IMR-90 (cell line): ENCODE measurements around the gene SHC2. TPM values are rescaled to one million over a fixed set of nuclear protein-coding genes. Genes with fewer than 3 reads are reported as not detected.

ENCODE experiments used
- ATAC-seq: fragments of 200-7000 bp; cut with Tn5 transposase; 2 replicates; pipeline ENCODE4 v1.9.1; 2020; ENCODE audit warnings: low read depth, mild to moderate bottlenecking, moderate library complexity
- BruUV-seq: library from RNA; stranded (reverse); fragments of 400-500 nt; replicated peaks from 2 replicates; lab custom pipeline; 2021; lab: Mats Ljungman, UMichigan
- CTCF ChIA-PET: fragments of 300-600 bp; formaldehyde crosslinking; extraction: SDS; loops from one replicate; lab custom pipeline; 2021; ENCODE audit warnings: antibody characterized with exemption; lab: Yijun Ruan, JAX
- POLR2A ChIA-PET: fragments of 300-600 bp; sonication (Branson Sonifier 250); formaldehyde crosslinking; loops from one replicate; lab custom pipeline; 2022; ENCODE audit warnings: antibody characterized with exemption; ENCODE audit not compliant: unreplicated experiment; lab: Charles Lee
- DNase-seq: peaks from one replicate; pipeline ENCODE4 v3.0.0; 2013
- H2AFZ ChIP-seq: replicated peaks from 2 replicates; pipeline ENCODE3; 2013; ENCODE audit warnings: low read length, mild to moderate bottlenecking; ENCODE audit not compliant: poor library complexity
- H2AK5ac ChIP-seq: 2 replicates; pipeline ENCODE4 v1.6.1; 2013; ENCODE audit warnings: low read depth, low read length, inconsistent platforms
- H2AK9ac ChIP-seq: replicated peaks from 2 replicates; pipeline ENCODE3; 2013; ENCODE audit warnings: mild to moderate bottlenecking, low read depth, low read length, moderate library complexity; ENCODE audit not compliant: poor library complexity
- H2BK120ac ChIP-seq: 2 replicates; pipeline ENCODE4 v1.6.1; 2013; ENCODE audit warnings: low read depth, low read length, inconsistent platforms
- H2BK15ac ChIP-seq: 3 replicates; pipeline ENCODE4 v1.6.1; 2013; ENCODE audit warnings: low read depth, low read length, inconsistent platforms
- H2BK20ac ChIP-seq: 2 replicates; pipeline ENCODE4 v1.6.1; 2013; ENCODE audit warnings: low read depth, mild to moderate bottlenecking, inconsistent platforms, low read length, moderate library complexity
- H2BK5ac ChIP-seq: 2 replicates; pipeline ENCODE4 v1.6.1; 2013; ENCODE audit warnings: mild to moderate bottlenecking, low read depth, low read length, inconsistent platforms; ENCODE audit not compliant: poor library complexity, severe bottlenecking
- H3K14ac ChIP-seq: replicated peaks from 2 replicates; pipeline ENCODE4 v1.6.1; 2013; ENCODE audit warnings: low read depth, low read length, inconsistent platforms
- H3K18ac ChIP-seq: 2 replicates; pipeline ENCODE4 v1.6.1; 2013; ENCODE audit warnings: low read depth, low read length, control low read depth
- H3K23ac ChIP-seq: 2 replicates; pipeline ENCODE4 v1.6.1; 2013; ENCODE audit warnings: low read depth, low read length, inconsistent platforms
- H3K27ac ChIP-seq: 2 replicates; pipeline ENCODE4 v1.5.1; 2013; ENCODE audit warnings: mild to moderate bottlenecking, control low read depth, low read length; ENCODE audit not compliant: insufficient read depth
- H3K27me3 ChIP-seq: 2 replicates; pipeline ENCODE4 v1.6.1; 2013; ENCODE audit warnings: low read length; ENCODE audit not compliant: control insufficient read depth, insufficient read depth
- H3K36me3 ChIP-seq: 2 replicates; pipeline ENCODE4 v1.6.1; 2013; ENCODE audit warnings: low read length, mixed read lengths; ENCODE audit not compliant: control insufficient read depth, insufficient read depth
- H3K4ac ChIP-seq: 2 replicates; pipeline ENCODE4 v1.6.1; 2013; ENCODE audit warnings: low read depth, low read length, inconsistent platforms
- H3K4me1 ChIP-seq: 2 replicates; pipeline ENCODE4 v1.6.1; 2013; ENCODE audit warnings: low read length, mixed read lengths; ENCODE audit not compliant: control insufficient read depth, insufficient read depth
- H3K4me2 ChIP-seq: 2 replicates; pipeline ENCODE4 v1.6.1; 2013; ENCODE audit warnings: low read depth, mild to moderate bottlenecking, control low read depth, low read length, moderate library complexity
- H3K4me3 ChIP-seq: 2 replicates; pipeline ENCODE4 v1.5.1; 2013; ENCODE audit warnings: low read depth, mild to moderate bottlenecking, control low read depth, low read length, moderate library complexity; ENCODE audit not compliant: insufficient read depth
- H3K56ac ChIP-seq: 2 replicates; pipeline ENCODE4 v1.6.1; 2013; ENCODE audit warnings: low read length, inconsistent platforms; ENCODE audit not compliant: insufficient read depth; ENCODE audit errors: extremely low read depth
- H3K79me1 ChIP-seq, 2 experiments: 2 replicates each; pipeline ENCODE4 v1.6.1; 2013; ENCODE audit warnings: low read length in 2 of 2, inconsistent platforms in 1 of 2, low read depth in 1 of 2
- H3K9ac ChIP-seq: 2 replicates; pipeline ENCODE4 v1.6.1; 2013; ENCODE audit warnings: low read depth, low read length, control low read depth
- H3K9me1 ChIP-seq: 2 replicates; pipeline ENCODE4 v1.6.1; 2013; ENCODE audit warnings: low read length, inconsistent platforms; ENCODE audit not compliant: insufficient read depth
- H3K9me3 ChIP-seq: 2 replicates; pipeline ENCODE4 v1.6.1; 2013; ENCODE audit warnings: low read length; ENCODE audit not compliant: control insufficient read depth, insufficient read depth
- H4K20me1 ChIP-seq: 2 replicates; pipeline ENCODE4 v1.6.1; 2013; ENCODE audit warnings: low read length, inconsistent platforms; ENCODE audit not compliant: insufficient read depth
- H4K5ac ChIP-seq: 2 replicates; pipeline ENCODE4 v1.6.1; 2013; ENCODE audit warnings: mild to moderate bottlenecking, low read depth, low read length, control low read depth
- H4K8ac ChIP-seq, 2 experiments: 2 replicates each; pipeline ENCODE4 v1.6.1; 2013; ENCODE audit warnings: low read depth in 2 of 2, low read length in 2 of 2, control low read depth in 1 of 2, inconsistent platforms in 1 of 2
- H4K91ac ChIP-seq: 2 replicates; pipeline ENCODE4 v1.6.1; 2013; ENCODE audit warnings: low read depth, low read length, inconsistent platforms; ENCODE audit not compliant: insufficient read depth
- BHLHE40 ChIP-seq: fragments of 150-350 bp; IDR thresholded peaks from 2 replicates; pipeline ENCODE4 v1.6.1; 2016; ENCODE audit warnings: mild to moderate bottlenecking, low read depth, low read length
- CTCF ChIP-seq: conservative IDR thresholded peaks from 2 replicates; pipeline ENCODE4 v1.5.1; 2012; ENCODE audit warnings: mild to moderate bottlenecking, low read depth, low read length, improper control_type of control experiment
- ELK1 ChIP-seq: fragments of 150-350 bp; IDR thresholded peaks from 2 replicates; pipeline ENCODE4 v1.6.1; 2016; ENCODE audit warnings: low read depth, mild to moderate bottlenecking, low read length, moderate library complexity, borderline replicate concordance
- NFE2L2 ChIP-seq: fragments of 150-350 bp; IDR thresholded peaks from 2 replicates; pipeline ENCODE4 v1.6.1; 2016; ENCODE audit warnings: low read depth, mild to moderate bottlenecking, low read length
- SMC3 ChIP-seq: fragments of 150-350 bp; IDR thresholded peaks from 2 replicates; pipeline ENCODE4 v1.6.1; 2016; ENCODE audit warnings: low read depth, mild to moderate bottlenecking, antibody characterized with exemption, low read length, moderate library complexity
- WGBS, 2 experiments: methylation state at CpG; one replicate each; pipeline versions ENCODE4 v1.1.5 to v1.1.7; 2013; ENCODE audit warnings: missing lambda C conversion rate in 2 of 2; ENCODE audit not compliant: insufficient read length in 1 of 2; ENCODE audit errors: extremely low coverage in 2 of 2; 5-methylcytosine and 5-hydroxymethylcytosine counted together
- dilution Hi-C: fragments of 300-500 bp; cut with HindIII; formaldehyde crosslinking; loops from one replicate; pipeline ENCODE4 v1.14.3; 2018; ENCODE audit warnings: low sequenced_read_pairs; ENCODE audit not compliant: unreplicated experiment
- in situ Hi-C: fragments of 300-500 bp; cut with MboI; formaldehyde crosslinking; loops from 3 replicates; pipeline ENCODE4 v1.14.3; 2019; ENCODE audit warnings: low sequenced_read_pairs, inconsistent platforms, mixed read lengths
- intact Hi-C: fragments of 100-400 bp; cut with micrococcal nuclease; formaldehyde crosslinking; loops from 2 replicates; pipeline ENCODE4 v1.10.0; 2022
- polyA plus RNA-seq, 3 experiments: library from polyadenylated mRNA; depleted of rRNA; stranded (reverse); fragments of >200 nt; gene quantifications; 2 replicates each; pipeline ENCODE4 v1.2.3, GENCODE V29; 2012; ENCODE audit warnings: low replicate concordance in 1 of 3
- total RNA-seq: library from RNA; depleted of rRNA; stranded (reverse); fragments of >200 nt; gene quantifications from 2 replicates; pipeline ENCODE4 v1.2.3, GENCODE V29; 2012

The SHC2 gene
- total and polyA plus RNA-seq, 2 of the 4 experiments (the other 2 are of a cell fraction) = 0.68 TPM; not detected in 1

- no peak overlapping the region for H3K9ac ChIP-seq
- H3K9me3 ChIP-seq = no peaks in the 10 kb centered on the region
- H3K4me2 ChIP-seq = no peak overlapping the region
- no peaks in the 10 kb centered on the region for H3K36me3 ChIP-seq
- H2BK5ac ChIP-seq = no peak overlapping the region
- H3K4ac ChIP-seq = no peak overlapping the region
- H3K4me1 ChIP-seq = peaks cover 1% of the 10 kb centered on the region; the same call in 1 of the 2 replicates
- intact Hi-C loops (no loop called here), dilution Hi-C loops (no loop called here), in situ Hi-C loops (no loop called here)
- H3K23ac ChIP-seq = no peak overlapping the region
- no TSS peak for BruUV-seq
- H3K14ac ChIP-seq = no peak overlapping the region
- DNase-seq (no peak), ATAC-seq (no peak)
- H2AFZ ChIP-seq = no peak overlapping the region
- no peak overlapping the region for H2AK5ac ChIP-seq
- H4K5ac ChIP-seq = no peak overlapping the region
- H3K9me1 ChIP-seq = no peaks in the 10 kb centered on the region
- peaks cover 50% of the 10 kb centered on the region for H3K27me3 ChIP-seq
- ChIA-PET POLR2A (no interaction called here), CTCF (no interaction called here)
- no peak overlapping the region for H2AK9ac ChIP-seq
- H4K20me1 ChIP-seq = no peaks in the 10 kb centered on the region
- TF ChIP-seq SMC3 (no peak), BHLHE40 (no peak), NFE2L2 (no peak), CTCF (no peak), ELK1 (no peak)
- H2BK120ac ChIP-seq = no peak overlapping the region
- H4K8ac ChIP-seq = no peak overlapping the region
- no peak overlapping the region for H4K91ac ChIP-seq
- no peak overlapping the region for H3K27ac ChIP-seq
- H3K79me1 ChIP-seq = no peaks in the 10 kb centered on the region
- no peak overlapping the region for H3K56ac ChIP-seq
- no peak overlapping the region for H3K4me3 ChIP-seq
- no peak overlapping the region for H2BK15ac ChIP-seq
- 87% methylated on average over 4 of the region's 17 CpGs; no CpG with 5 or more reads in 1 of the 2 experiments for WGBS, 2 experiments
- no peak overlapping the region for H2BK20ac ChIP-seq
- no peak overlapping the region for H3K18ac ChIP-seq
Measured at GRCh38 chr19:374886-375235, 86.0 kb downstream of the SHC2 start.
